GM12874 (cell line): ENCODE results near the gene SLC9B2.

ENCODE experiments used
- TF ChIP-seq, protein P1 (sequence below): IDR thresholded peaks from 2 replicates; pipeline ENCODE4 v1.5.1; 2011; ENCODE audit warnings: low read depth, mild to moderate bottlenecking, control low read depth, low read length, moderate library complexity; ENCODE audit not compliant: insufficient read depth

Gene SLC9B2

DNA sequence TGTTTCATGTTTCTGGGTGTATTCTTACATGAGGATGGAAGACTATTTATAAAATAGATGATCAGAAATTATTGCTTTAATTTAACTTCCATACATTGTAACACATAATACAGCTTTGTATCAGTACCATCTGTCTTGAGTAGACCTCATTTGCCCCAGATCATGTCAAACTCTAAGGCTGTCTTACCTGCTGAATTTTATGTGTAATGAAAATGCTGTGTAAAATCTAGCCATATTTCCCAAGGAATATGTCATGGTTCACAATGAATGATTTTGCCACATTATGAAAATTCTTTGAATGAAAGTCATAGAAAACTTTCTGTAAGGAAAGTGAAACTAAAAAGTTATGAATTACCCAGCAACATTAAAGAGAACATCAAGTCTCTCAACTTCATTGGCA lies 15.7 kb upstream of the SLC9B2 start:
- TF ChIP-seq, protein P1, sequence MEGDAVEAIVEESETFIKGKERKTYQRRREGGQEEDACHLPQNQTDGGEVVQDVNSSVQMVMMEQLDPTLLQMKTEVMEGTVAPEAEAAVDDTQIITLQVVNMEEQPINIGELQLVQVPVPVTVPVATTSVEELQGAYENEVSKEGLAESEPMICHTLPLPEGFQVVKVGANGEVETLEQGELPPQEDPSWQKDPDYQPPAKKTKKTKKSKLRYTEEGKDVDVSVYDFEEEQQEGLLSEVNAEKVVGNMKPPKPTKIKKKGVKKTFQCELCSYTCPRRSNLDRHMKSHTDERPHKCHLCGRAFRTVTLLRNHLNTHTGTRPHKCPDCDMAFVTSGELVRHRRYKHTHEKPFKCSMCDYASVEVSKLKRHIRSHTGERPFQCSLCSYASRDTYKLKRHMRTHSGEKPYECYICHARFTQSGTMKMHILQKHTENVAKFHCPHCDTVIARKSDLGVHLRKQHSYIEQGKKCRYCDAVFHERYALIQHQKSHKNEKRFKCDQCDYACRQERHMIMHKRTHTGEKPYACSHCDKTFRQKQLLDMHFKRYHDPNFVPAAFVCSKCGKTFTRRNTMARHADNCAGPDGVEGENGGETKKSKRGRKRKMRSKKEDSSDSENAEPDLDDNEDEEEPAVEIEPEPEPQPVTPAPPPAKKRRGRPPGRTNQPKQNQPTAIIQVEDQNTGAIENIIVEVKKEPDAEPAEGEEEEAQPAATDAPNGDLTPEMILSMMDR, result no peak

DNA sequence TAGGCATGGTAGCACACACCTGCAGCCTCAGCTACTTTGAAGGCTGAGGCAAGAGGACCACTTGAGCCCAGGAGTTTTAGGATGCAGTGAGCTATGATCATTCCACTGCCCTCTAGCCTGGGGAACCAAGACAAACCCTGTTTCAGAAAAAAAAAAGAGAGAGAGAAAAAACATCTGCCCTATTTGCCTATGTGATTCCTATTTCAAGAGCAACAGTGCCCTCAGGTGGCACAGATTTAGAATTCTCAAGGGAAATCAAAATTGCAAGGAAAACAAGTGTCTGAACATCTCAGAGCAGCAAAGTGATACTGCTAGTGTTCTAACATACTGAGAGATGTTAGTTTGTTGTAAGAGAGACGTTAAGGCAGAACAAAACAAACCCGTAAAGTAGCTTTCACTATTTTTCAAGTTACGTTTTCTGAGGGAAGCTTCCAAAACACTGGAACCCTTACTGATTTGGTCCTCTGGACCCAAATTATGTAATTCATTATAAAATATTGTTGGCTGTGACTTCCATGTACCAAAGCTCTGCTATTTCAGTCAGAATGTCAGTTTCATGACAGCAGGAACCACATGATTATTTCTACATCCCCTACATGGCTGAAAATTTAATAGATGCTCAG lies 15.2 kb upstream of the SLC9B2 start:
- TF ChIP-seq, protein P1, result peak; percentile 40; the same call in 1 of the 2 replicates

DNA sequence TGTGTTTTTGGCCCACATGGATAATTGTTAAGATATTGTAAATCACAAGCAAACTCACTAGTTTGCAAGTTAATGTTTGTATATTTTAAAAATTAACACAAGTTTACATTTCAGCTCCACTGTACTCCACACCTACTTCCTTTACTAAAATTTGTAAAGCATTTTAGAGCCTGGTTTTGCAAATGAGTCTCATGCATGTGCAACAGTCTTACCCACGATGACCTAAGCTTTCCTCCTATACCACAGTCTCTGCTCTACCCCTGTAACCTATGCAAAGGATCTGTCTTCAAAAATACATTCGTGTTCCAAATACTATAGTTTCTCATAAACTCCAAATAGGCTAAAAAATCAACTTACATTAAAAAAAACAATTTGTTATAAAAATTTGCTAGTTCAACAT lies 12.9 kb upstream of the SLC9B2 start:
- TF ChIP-seq, protein P1, result no peak

DNA sequence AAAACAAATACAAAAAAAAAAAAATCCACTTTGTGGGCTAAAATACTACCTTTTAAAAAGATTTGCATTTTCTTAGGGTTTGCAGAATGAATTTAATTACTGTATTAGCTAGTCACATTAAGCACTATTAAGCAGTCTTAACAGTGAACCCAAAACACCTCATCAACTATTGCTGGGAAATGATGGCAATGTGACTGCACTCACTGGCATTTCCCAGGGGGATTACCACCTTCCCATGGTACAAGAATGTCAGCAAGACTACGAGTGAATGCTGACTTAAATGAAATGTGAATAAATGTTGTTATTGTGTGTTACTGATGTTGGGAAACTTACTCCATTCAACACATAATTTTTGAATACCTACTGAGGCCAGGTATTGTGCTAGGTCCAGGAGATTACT lies 10.0 kb upstream of the SLC9B2 start:
- TF ChIP-seq, protein P1, result no peak

DNA sequence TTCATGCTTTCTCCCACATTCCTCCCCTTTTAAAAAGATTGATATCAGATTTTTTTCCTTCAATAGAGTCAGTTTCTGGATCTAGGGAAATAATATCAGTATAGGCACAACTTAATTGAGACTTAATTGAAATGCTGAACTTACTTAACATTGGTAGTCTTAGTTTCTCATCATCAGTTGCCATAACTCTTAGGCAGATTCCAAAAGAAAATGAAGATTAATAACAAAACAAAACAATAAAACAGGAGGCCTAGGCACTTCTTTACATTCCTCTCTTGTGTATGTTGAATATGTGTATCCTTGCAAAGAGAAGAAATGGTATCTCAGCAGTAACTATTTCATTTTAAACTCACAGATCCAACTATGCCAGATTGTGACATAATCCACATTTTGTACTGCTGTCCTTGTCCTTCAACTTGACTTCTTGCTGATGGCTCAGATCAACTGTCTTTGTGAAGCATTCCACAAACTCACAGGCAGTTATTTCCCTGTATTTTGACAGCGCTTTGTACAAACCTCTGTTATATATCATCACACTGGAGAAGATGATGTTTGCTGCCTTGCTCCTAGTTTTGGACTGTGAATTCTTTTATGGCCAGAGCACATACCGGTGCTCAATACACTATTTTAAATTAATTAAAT lies 9.1 kb upstream of the SLC9B2 start:
- TF ChIP-seq, protein P1, result no peak

DNA sequence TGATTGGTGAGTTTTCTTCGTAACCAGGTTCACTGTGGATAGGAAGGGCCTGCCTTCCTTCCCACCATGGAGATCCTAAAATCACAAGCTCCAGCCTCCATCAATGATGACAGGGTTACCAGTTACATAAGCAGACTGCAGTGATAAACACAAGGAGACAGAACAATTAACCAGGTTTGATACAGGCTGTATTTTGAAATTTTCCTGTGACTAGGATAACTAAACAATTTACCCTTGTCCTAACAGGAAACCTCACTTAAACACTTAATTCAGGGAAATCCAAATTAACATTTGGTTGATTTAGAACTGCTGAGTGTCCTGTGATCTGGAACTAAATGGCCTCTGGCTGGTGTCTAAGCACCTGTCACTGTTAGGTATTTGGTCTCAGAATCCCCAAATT lies 3.1 kb upstream of the SLC9B2 start:
- TF ChIP-seq, protein P1, result no peak

DNA sequence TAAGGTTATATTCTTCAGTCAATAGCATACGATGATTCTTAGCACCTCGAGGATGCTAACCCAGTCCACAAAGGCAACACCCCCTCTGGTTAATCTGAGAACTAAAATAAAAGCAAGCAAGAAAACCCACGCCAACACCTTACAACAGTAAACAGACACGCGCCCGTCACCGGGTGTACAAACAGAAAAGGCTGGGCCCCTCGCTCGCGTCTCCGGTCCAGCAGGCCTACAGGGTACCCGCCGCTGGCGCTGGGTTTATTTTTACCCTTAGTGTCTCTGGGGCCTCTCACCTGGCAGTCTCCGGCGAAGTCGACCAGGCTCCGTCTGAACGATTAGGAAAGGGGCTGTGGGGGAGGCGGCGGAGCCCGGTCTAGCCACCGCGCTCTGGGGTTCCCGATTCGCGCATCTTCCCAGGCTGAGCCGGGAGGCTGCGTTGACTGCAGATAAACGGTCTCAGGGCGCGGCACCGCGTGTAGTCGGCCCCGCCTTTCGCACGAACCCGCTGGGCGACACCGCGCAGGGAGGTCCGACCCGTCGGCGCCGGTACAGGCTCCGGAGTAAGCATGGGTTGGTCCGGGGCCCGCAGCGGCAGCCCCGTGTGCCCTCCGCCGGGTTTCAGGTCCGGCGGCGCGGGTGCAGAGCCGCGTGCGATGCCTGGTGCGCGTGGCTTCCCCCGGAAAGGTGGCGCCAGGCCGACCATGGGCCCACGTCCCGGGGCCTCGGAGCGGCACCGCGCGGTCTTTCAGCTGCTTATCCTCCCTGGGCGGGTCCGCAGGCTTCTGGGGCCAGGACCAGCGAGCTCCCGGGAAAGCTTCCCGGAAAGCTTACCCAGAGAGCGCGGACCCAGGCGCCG lies 441 bp downstream of the SLC9B2 start:
- TF ChIP-seq, protein P1, result peak; percentile 0; the same call in 1 of the 2 replicates
